Liver (tissue), 3 donors: ENCODE results near the gene DPM3.

ENCODE experiments used
- GABPA ChIP-seq, 2 donors: IDR thresholded peaks in 1 of 2; conservative IDR thresholded peaks in 1 of 2; 2 replicates each; pipeline ENCODE4 v1.6.1; 2016; ENCODE audit warnings: antibody characterized with exemption in 2 of 2, mild to moderate bottlenecking in 1 of 2, moderate library complexity in 1 of 2
- NR2F2 ChIP-seq: IDR thresholded peaks from 2 replicates; pipeline ENCODE4 v1.6.1; 2016; ENCODE audit warnings: antibody characterized with exemption
- TF ChIP-seq, protein P1 (sequence below): fragments of 150-350 bp; IDR thresholded peaks from 2 replicates; pipeline ENCODE4 v1.5.1; 2017; ENCODE audit warnings: improper control_type of control experiment, low read depth, low read length; ENCODE audit not compliant: missing input control
- donor health status: healthy.
- donor health status: healthy.

DNA sequence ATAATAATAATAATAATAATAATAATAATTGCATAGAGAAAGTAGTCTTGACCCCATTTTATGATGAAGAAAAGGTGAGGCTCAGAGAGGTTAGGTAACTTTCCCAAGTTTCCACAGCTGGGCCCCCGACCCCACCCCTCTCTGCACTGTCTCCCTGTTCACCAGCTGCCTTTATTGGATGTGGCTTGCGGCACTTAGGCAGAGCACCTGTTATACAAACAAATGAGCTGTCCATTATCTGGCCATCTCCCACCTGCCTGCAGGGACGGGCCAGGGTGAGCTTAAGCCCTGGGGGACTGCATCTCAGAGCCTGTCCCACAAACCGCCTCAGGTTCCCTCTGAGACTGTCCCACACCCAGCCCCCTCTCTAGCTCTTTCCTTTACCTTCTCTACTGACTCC lies 22.7 kb downstream of the DPM3 start:
- TF ChIP-seq, protein P1, sequence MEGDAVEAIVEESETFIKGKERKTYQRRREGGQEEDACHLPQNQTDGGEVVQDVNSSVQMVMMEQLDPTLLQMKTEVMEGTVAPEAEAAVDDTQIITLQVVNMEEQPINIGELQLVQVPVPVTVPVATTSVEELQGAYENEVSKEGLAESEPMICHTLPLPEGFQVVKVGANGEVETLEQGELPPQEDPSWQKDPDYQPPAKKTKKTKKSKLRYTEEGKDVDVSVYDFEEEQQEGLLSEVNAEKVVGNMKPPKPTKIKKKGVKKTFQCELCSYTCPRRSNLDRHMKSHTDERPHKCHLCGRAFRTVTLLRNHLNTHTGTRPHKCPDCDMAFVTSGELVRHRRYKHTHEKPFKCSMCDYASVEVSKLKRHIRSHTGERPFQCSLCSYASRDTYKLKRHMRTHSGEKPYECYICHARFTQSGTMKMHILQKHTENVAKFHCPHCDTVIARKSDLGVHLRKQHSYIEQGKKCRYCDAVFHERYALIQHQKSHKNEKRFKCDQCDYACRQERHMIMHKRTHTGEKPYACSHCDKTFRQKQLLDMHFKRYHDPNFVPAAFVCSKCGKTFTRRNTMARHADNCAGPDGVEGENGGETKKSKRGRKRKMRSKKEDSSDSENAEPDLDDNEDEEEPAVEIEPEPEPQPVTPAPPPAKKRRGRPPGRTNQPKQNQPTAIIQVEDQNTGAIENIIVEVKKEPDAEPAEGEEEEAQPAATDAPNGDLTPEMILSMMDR, result no peak
- TF ChIP-seq GABPA (IDR thresholded peaks at IDR 0.05 in 1 of 2, conservative IDR thresholded peaks at IDR 0.05 in 1 of 2) (no peak), NR2F2 (no peak)
